Omental fat pad (tissue), 4 donors: ENCODE data around the gene BAHD1. TPM values are rescaled to one million over a fixed set of nuclear protein-coding genes. Genes with fewer than 3 reads are reported as not detected.

ENCODE experiments used
- ATAC-seq: fragments of 150-250 bp; one replicate; pipeline ENCODE4 v1.9.1; 2016; ENCODE audit warnings: mild to moderate bottlenecking, moderate library complexity; ENCODE audit not compliant: low FRiP score
- DNase-seq: peaks from one replicate; pipeline ENCODE4 v3.0.0-alpha.2; 2019; ENCODE audit warnings: low spot score
- CTCF ChIP-seq, 3 donors: fragments of 450-650 bp; IDR thresholded peaks; one replicate each; pipeline ENCODE4 v1.5.1; 2016 to 2017; ENCODE audit warnings: antibody characterized with exemption in 3 of 3, mild to moderate bottlenecking in 3 of 3, moderate library complexity in 2 of 3
- total RNA-seq, 4 donors: library from RNA; depleted of rRNA; stranded (reverse); fragments of >200 nt; gene quantifications; one replicate each; pipeline ENCODE4 v1.1.0, GENCODE V29; 2016

Gene BAHD1
- total RNA-seq, 4 donors from 2014 or later, result 9.7 to 17.4 (median 11.4) TPM

DNA sequence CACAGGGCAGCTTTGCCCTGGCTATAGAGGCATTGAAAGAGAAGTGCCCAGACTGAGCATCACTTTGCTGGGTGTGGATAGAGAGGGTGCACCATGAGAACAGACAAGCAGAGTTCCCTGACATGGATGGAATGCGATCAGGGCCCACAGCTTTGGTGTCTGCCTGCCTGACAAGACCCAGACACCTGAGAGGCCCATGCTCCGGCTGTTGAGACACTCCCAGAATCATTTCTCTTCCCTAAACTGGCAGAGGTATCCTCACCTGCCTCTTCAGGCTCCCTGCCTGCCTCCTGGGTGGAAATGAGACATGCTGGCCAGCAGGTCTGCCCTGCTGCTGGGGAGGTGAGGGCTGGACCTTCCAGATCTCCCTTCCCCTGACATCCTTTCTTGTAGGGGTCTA lies 19.7 kb downstream of the BAHD1 start:
- ATAC-seq, result no peak
- no peak for DNase-seq
- no peak for TF ChIP-seq CTCF (IDR thresholded peaks at IDR 0.05)

- DNase-seq (no peak), ATAC-seq (no peak)
- TF ChIP-seq CTCF (IDR thresholded peaks at IDR 0.05), result no peak
Observed at GRCh38 chr15:40461958-40462357, 21.2 kb downstream of the BAHD1 start.

- ATAC-seq (no peak), DNase-seq (no peak)
- TF ChIP-seq CTCF (IDR thresholded peaks at IDR 0.05), result no peak
Observed at GRCh38 chr15:40463279-40463678, 22.5 kb downstream of the BAHD1 start.

DNA sequence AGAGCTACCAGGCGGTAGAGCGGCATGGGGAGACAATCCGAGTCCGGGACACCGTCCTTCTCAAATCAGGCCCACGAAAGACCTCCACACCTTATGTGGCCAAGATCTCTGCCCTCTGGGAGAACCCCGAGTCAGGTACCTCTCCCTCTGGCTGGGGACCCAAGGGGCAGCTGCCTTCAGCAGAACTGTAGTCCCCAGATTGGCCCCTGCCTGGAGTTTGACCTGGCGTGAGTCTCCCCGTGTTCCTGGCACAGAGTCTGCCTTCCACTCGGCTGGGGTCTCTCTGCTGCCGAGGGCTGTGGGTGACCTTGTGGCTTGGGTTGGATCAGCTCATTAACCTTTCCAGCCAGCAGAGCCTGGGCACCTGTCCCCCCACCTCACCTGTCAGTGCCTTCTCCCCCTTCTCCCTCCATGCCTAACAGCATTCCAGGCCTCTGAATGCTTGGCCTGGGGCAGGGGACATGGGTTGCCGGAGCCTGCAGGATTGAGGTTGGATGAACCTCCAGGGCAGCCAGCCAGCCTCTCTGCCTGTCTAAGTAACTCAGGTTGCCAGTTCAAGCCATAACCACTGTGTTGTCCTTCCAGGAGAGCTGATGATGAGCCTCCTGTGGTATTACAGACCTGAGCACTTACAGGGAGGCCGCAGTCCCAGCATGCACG lies 23.3 kb downstream of the BAHD1 start:
- ATAC-seq, result no peak
- no peak for TF ChIP-seq CTCF (IDR thresholded peaks at IDR 0.05)
- no peak for DNase-seq

- no peak for ATAC-seq
- TF ChIP-seq CTCF (IDR thresholded peaks at IDR 0.05), result no peak
- DNase-seq, result no peak
Observed at GRCh38 chr15:40464595-40465185, 23.9 kb downstream of the BAHD1 start.

- ATAC-seq (no peak), DNase-seq (no peak)
- no peak for TF ChIP-seq CTCF (IDR thresholded peaks at IDR 0.05)
Observed at GRCh38 chr15:40465939-40466338, 25.2 kb downstream of the BAHD1 start.
